NCI-H345 (cell line): ENCODE results near the gene GDPD3.
A peak's percentile ranks its signal among the peaks of the same experiment; 100 is the strongest.

Experiments used
- DNase-seq: peaks from one replicate; lab custom pipeline; 2025; lab: John Stamatoyannopoulos, UW

Gene GDPD3

GRCh38 chr16:30054959-30055553, 58.3 kb downstream of the GDPD3 start:
- DNase-seq, result peak; percentile 18
